Testis (tissue), 5 donors: ENCODE measurements around the gene TESPA1. TPM values are rescaled to one million over a fixed set of nuclear protein-coding genes. Genes with fewer than 3 reads are reported as not detected.
A peak's percentile ranks its signal among the peaks of the same experiment; 100 is the strongest.

Experiments
- DNase-seq: peaks from one replicate; pipeline ENCODE4 v3.0.0-alpha.2; 2019
- H3K27ac ChIP-seq, 2 donors: fragments of 200-600 bp; sonication (generic); one replicate each; pipeline ENCODE4 v1.5.1; 2019
- H3K27me3 ChIP-seq: fragments of 200-600 bp; sonication (generic); one replicate; pipeline ENCODE4 v1.5.1; 2019
- H3K36me3 ChIP-seq: fragments of 200-600 bp; sonication (generic); one replicate; pipeline ENCODE4 v1.5.1; 2017; ENCODE audit warnings: low read depth; ENCODE audit errors: missing control alignments
- H3K4me1 ChIP-seq: fragments of 200-600 bp; sonication (generic); one replicate; pipeline ENCODE4 v1.5.1; 2019
- H3K4me3 ChIP-seq, 2 donors: fragments of 200-600 bp; sonication (generic); one replicate each; pipeline ENCODE4 v1.5.1; 2017 to 2019
- H3K9me3 ChIP-seq: fragments of 200-600 bp; sonication (generic); one replicate; pipeline ENCODE4 v1.5.1; 2017
- POLR2A ChIP-seq: fragments of 450-650 bp; IDR thresholded peaks from one replicate; pipeline ENCODE4 v1.6.1; 2017; ENCODE audit warnings: antibody characterized with exemption, mild to moderate bottlenecking, moderate library complexity
- WGBS, 2 donors: methylation state at CpG; one replicate each; pipeline ENCODE4 v1.1.5; 2018; 5-methylcytosine and 5-hydroxymethylcytosine counted together
- intact Hi-C: fragments of 100-400 bp; cut with DNase I; formaldehyde crosslinking; loops from one replicate; pipeline ENCODE4 v1.15.1; 2023; ENCODE audit warnings: low total_unique reads
- long read RNA-seq, 2 donors: transcript quantifications; one replicate each; lab custom pipeline, GENCODE V29; 2026
- polyA plus RNA-seq: library from polyadenylated mRNA; stranded (reverse); fragments of 350-450 nt; fragmentation: Illumina TruSeq; extraction: RNeasy Lipid Tissue Mini Kit (QIAGEN cat#74804); gene quantifications from one replicate; pipeline ENCODE4 v1.2.3, GENCODE V29; 2014; ENCODE audit warnings: low read depth, low replicate concordance; ENCODE audit not compliant: insufficient read depth
- total RNA-seq, 2 donors: library from RNA; depleted of rRNA; stranded (reverse); fragments of >200 nt; gene quantifications; one replicate each; pipeline ENCODE4 v1.2.3, GENCODE V29; 2016
- TF ChIP-seq, protein P1 (sequence below), 3 experiments: fragments of 450-650 bp in 2 of 3; fragments of 200-600 bp in 1 of 3; sonication (generic) in 1 of 3; IDR thresholded peaks; one replicate each; pipeline ENCODE4 v1.5.1; 2016 to 2019; ENCODE audit warnings: antibody characterized with exemption in 3 of 3, mild to moderate bottlenecking in 2 of 3, moderate library complexity in 1 of 3

TESPA1 gene, protein sequence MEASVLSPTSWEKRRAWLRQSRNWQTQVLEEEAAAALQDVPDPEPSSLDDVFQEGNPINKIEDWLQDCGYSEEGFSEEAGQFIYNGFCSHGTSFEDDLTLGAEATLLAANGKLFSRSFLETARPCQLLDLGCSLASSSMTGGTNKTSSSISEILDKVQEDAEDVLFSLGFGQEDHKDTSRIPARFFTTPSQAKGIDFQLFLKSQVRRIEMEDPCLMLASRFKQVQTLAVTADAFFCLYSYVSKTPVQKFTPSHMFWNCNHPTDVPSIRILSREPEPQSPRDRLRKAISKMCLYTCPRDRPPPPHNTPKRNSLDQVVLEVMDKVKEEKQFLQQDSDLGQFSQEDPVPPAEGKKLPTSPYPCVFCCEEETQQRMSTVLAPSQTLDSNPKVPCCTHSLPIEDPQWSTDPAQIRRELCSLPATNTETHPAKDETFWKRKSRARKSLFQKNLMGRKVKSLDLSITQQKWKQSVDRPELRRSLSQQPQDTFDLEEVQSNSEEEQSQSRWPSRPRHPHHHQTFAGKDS
- under 1 TPM; 0.79 to 0.87 TPM for total RNA-seq
- polyA plus RNA-seq = 1.7 TPM
- long read RNA-seq, donor 1 = 0 reads
- long read RNA-seq, donor 2 = 0 reads

DNA sequence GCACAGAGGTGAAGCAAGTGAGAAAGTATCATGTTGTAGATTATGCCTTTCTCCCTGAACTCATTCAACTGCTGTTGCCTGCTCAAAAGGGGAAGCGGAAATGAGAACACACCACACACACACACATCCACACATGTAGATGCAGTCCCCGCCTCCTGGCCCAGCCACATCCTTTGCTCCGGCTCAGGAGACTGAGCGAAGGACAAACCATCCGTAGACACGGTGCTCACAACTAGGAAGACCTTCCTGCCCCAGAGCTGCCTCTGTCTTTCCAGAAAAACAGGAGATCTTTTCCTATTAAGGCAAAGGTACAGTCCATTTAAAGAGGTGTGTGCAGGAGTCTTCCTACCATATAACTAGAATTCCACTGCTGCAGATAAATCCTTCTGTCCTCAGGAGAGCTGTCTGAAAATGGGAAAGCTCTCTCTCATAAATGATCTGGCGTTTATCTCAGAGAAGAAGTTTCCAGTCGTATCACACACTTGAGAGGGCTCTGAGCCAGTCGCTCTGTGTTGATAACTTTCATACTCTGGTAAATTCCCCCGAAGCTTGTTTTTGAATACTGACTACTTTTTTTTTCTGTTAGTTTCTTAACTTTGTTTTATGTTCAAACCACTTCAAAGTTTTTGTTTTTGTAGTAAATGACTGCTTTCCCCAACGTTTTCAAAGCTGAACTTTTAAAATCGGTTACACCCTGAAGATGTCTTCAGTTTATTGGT lies at the start of gene TESPA1:
TESPA1 (minus strand) TSS at position 105 of the 719 bp plus-strand sequence. CDS start 10,200 bp downstream, outside the sequence.
- Histone ChIP-seq H3K9me3 (no peaks in the 10 kb centered on the region), H3K36me3 (no peaks in the 10 kb centered on the region), H3K27ac (peak within 1 kb of the TSS; percentile 29 to 52), H3K4me3 (no peak within 1 kb of the TSS), H3K27me3 (no peaks in the 10 kb centered on the region), H3K4me1 (peaks cover 6% of the 10 kb centered on the region)
- 42 to 50% methylated on average over 12 of the region's 12 CpGs for whole genome bisulfite sequencing, 2 donors
- no peak for TF ChIP-seq POLR2A
- TF ChIP-seq, protein P1, sequence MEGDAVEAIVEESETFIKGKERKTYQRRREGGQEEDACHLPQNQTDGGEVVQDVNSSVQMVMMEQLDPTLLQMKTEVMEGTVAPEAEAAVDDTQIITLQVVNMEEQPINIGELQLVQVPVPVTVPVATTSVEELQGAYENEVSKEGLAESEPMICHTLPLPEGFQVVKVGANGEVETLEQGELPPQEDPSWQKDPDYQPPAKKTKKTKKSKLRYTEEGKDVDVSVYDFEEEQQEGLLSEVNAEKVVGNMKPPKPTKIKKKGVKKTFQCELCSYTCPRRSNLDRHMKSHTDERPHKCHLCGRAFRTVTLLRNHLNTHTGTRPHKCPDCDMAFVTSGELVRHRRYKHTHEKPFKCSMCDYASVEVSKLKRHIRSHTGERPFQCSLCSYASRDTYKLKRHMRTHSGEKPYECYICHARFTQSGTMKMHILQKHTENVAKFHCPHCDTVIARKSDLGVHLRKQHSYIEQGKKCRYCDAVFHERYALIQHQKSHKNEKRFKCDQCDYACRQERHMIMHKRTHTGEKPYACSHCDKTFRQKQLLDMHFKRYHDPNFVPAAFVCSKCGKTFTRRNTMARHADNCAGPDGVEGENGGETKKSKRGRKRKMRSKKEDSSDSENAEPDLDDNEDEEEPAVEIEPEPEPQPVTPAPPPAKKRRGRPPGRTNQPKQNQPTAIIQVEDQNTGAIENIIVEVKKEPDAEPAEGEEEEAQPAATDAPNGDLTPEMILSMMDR (IDR thresholded peaks at IDR 0.05) = no peak
- intact Hi-C loops = no loop called here
- DNase-seq = peak; percentile 55

DNA sequence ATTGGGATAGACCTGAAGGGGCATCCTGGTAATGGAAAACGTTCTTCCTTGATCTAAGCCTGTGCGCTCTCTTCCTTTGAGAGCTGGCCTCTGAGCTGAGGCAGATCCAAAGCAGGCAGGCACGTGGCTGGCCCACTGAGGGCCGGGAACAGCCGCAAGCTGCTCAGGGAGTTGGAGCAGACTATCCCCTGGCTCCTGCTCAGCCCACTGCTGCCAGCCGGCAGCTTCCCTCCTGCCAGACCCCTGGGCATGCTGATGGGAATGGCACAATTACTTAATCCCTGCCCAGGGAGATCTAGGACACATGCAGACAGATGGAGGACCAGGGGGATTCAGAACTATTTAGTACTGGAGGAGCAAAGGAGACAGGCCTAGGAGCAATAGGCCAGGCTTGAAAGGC lies 49.7 kb upstream of the TESPA1 start:
- WGBS, 2 donors = 66 to 82% methylated on average over 2 to 6 of the region's 6 CpGs
- Histone ChIP-seq H3K36me3 (no peaks in the 10 kb centered on the region), H3K27me3 (no peaks in the 10 kb centered on the region), H3K9me3 (no peaks in the 10 kb centered on the region), H3K4me3 (no peak overlapping the region), H3K4me1 (no peaks in the 10 kb centered on the region), H3K27ac (no peak overlapping the region)
- DNase-seq = no peak
- intact Hi-C loops = no loop called here
- TF ChIP-seq POLR2A = no peak
- TF ChIP-seq, protein P1 (IDR thresholded peaks at IDR 0.05) = no peak

DNA sequence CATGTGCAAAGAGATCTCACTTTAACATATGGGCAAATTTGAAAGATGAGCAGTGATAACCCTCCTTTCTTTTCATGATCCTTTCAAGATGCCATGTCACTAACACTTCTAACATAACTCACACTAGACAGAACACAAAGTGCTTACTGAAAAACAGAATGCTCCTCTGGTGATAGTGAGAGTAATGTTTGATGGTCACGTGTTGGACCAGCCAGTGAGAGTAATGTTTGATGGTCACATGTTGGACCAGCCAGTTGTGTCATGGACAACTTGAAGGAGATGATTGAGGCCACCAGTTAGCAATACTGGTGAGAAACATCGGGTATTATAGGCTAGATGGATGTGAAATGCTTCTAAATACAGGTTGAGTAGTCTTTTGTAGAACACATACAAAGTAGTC lies 40.9 kb upstream of the TESPA1 start:
- 67 to 72% methylated on average over 2 of the region's 2 CpGs for WGBS, 2 donors
- no peaks in the 10 kb centered on the region for H3K4me1 ChIP-seq
- TF ChIP-seq, protein P1 (IDR thresholded peaks at IDR 0.05) = no peak
- no peak for TF ChIP-seq POLR2A
- no peak overlapping the region for H3K4me3 ChIP-seq
- DNase-seq = no peak
- H3K36me3 ChIP-seq = no peaks in the 10 kb centered on the region
- H3K27me3 ChIP-seq = no peaks in the 10 kb centered on the region
- H3K27ac ChIP-seq = no peak overlapping the region
- no peaks in the 10 kb centered on the region for H3K9me3 ChIP-seq
- intact Hi-C loops = no loop called here

DNA sequence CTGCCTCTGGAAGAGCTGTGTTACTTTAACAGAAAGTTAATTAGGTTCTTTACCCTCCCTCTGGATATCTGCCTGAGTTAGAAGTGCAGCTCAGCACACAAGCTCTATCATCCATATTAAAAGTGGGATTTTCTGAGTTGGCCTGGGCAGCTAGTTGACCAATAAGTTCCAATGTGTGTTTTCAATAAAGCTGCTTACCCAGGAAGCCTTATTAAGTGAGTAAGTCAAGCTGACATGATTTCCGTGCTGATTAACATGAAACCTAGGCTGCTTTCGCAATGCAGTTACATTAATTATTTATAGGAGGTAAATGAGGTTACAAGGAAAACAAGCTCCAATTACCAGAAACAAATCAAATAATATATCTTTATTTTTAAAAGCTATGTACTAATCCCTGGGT lies 40.0 kb upstream of the TESPA1 start:
- DNase-seq = no peak
- intact Hi-C loops = no loop called here

More for the DNA sequence above, 40.0 kb upstream of the TESPA1 start:
- no peaks in the 10 kb centered on the region for H3K4me1 ChIP-seq
- no peak overlapping the region for H3K27ac ChIP-seq
- no peaks in the 10 kb centered on the region for H3K36me3 ChIP-seq
- WGBS, 2 donors = 90 to 92% methylated on average over 2 of the region's 2 CpGs
- no peak overlapping the region for H3K4me3 ChIP-seq
- H3K9me3 ChIP-seq = no peaks in the 10 kb centered on the region
- no peak for TF ChIP-seq POLR2A
- TF ChIP-seq, protein P1 (IDR thresholded peaks at IDR 0.05) = no peak
- H3K27me3 ChIP-seq = no peaks in the 10 kb centered on the region
